ENCODE measurements around the gene CEP164.

CEP164 gene

GRCh38 chr11:117421041-117421440 lies 93.4 kb downstream of the CEP164 start:
- no peaks in the 10 kb centered on the region for H3K9me3 Mint-ChIP-seq
- H3K4me1 Mint-ChIP-seq = no peaks in the 10 kb centered on the region
- no peak for ATAC-seq
- no peak overlapping the region for H3K4me3 Mint-ChIP-seq
- no peak for DNase-seq
- H3K27ac Mint-ChIP-seq = no peak overlapping the region
- H3K36me3 Mint-ChIP-seq (ENCODE audit: low read depth) = no peaks in the 10 kb centered on the region
- H3K27me3 Mint-ChIP-seq = peaks cover 3% of the 10 kb centered on the region

GRCh38 chr11:117421476-117421875 lies 93.8 kb downstream of the CEP164 start:
- ATAC-seq (no peak), DNase-seq (no peak)
- H3K36me3 Mint-ChIP-seq (ENCODE audit: low read depth) = no peaks in the 10 kb centered on the region
- H3K4me3 Mint-ChIP-seq = no peak overlapping the region
- peaks cover 5% of the 10 kb centered on the region for H3K27me3 Mint-ChIP-seq
- H3K9me3 Mint-ChIP-seq = no peaks in the 10 kb centered on the region
- H3K4me1 Mint-ChIP-seq = no peaks in the 10 kb centered on the region
- H3K27ac Mint-ChIP-seq = no peak overlapping the region

- Mint-ChIP-seq H3K27me3 (peaks cover 5% of the 10 kb centered on the region), H3K36me3 (ENCODE audit: low read depth) (no peaks in the 10 kb centered on the region), H3K9me3 (no peaks in the 10 kb centered on the region), H3K27ac (no peak overlapping the region), H3K4me1 (peaks cover 1% of the 10 kb centered on the region), H3K4me3 (no peak overlapping the region)
- ATAC-seq = no peak
- no peak for DNase-seq
Measured at GRCh38 chr11:117423046-117423575, 95.5 kb downstream of the CEP164 start.

- H3K36me3 Mint-ChIP-seq (ENCODE audit: low read depth) = no peaks in the 10 kb centered on the region
- H3K27ac Mint-ChIP-seq = no peak overlapping the region
- H3K27me3 Mint-ChIP-seq = peaks cover 5% of the 10 kb centered on the region
- DNase-seq (no peak), ATAC-seq (no peak)
- no peaks in the 10 kb centered on the region for H3K9me3 Mint-ChIP-seq
- no peak overlapping the region for H3K4me3 Mint-ChIP-seq
- peaks cover 1% of the 10 kb centered on the region for H3K4me1 Mint-ChIP-seq
Measured at GRCh38 chr11:117424781-117425180, 97.1 kb downstream of the CEP164 start.

- no peaks in the 10 kb centered on the region for H3K36me3 Mint-ChIP-seq (ENCODE audit: low read depth)
- peaks cover 5% of the 10 kb centered on the region for H3K27me3 Mint-ChIP-seq
- no peak overlapping the region for H3K27ac Mint-ChIP-seq
- H3K9me3 Mint-ChIP-seq = no peaks in the 10 kb centered on the region
- no peak overlapping the region for H3K4me3 Mint-ChIP-seq
- peaks cover 1% of the 10 kb centered on the region for H3K4me1 Mint-ChIP-seq
- DNase-seq (no peak), ATAC-seq (no peak)
Measured at GRCh38 chr11:117425679-117426296, 98.1 kb downstream of the CEP164 start.

GRCh38 chr11:117426297-117426685 lies 98.6 kb downstream of the CEP164 start:
- no peak overlapping the region for H3K4me3 Mint-ChIP-seq
- peak; percentile 81 for DNase-seq
- peaks cover 5% of the 10 kb centered on the region for H3K27me3 Mint-ChIP-seq
- no peaks in the 10 kb centered on the region for H3K36me3 Mint-ChIP-seq (ENCODE audit: low read depth)
- no peak overlapping the region for H3K27ac Mint-ChIP-seq
- H3K4me1 Mint-ChIP-seq = peaks cover 1% of the 10 kb centered on the region
- no peaks in the 10 kb centered on the region for H3K9me3 Mint-ChIP-seq
- peak; percentile 48 for ATAC-seq

GRCh38 chr11:117426941-117427340 lies 99.3 kb downstream of the CEP164 start:
- no peak overlapping the region for H3K27ac Mint-ChIP-seq
- H3K4me3 Mint-ChIP-seq = no peak overlapping the region
- H3K4me1 Mint-ChIP-seq = peaks cover 1% of the 10 kb centered on the region
- DNase-seq (no peak), ATAC-seq (no peak)
- H3K36me3 Mint-ChIP-seq (ENCODE audit: low read depth) = no peaks in the 10 kb centered on the region
- no peaks in the 10 kb centered on the region for H3K9me3 Mint-ChIP-seq
- H3K27me3 Mint-ChIP-seq = peaks cover 5% of the 10 kb centered on the region

- Mint-ChIP-seq H3K36me3 (ENCODE audit: low read depth) (no peaks in the 10 kb centered on the region), H3K4me3 (no peak overlapping the region), H3K9me3 (no peaks in the 10 kb centered on the region), H3K27ac (no peak overlapping the region), H3K27me3 (peaks cover 5% of the 10 kb centered on the region), H3K4me1 (peaks cover 1% of the 10 kb centered on the region)
- no peak for DNase-seq
- no peak for ATAC-seq
Measured at GRCh38 chr11:117427356-117427874, 99.8 kb downstream of the CEP164 start.

GRCh38 chr11:117428186-117428855 lies 100.7 kb downstream of the CEP164 start:
- H3K4me3 Mint-ChIP-seq = no peak overlapping the region
- no peak for ATAC-seq
- H3K27me3 Mint-ChIP-seq = peaks cover 5% of the 10 kb centered on the region
- no peak for DNase-seq
- H3K9me3 Mint-ChIP-seq = no peaks in the 10 kb centered on the region
- H3K27ac Mint-ChIP-seq = no peak overlapping the region
- H3K36me3 Mint-ChIP-seq (ENCODE audit: low read depth) = no peaks in the 10 kb centered on the region
- H3K4me1 Mint-ChIP-seq = peaks cover 1% of the 10 kb centered on the region

GRCh38 chr11:117428856-117429229 lies 101.2 kb downstream of the CEP164 start:
- ATAC-seq (no peak), DNase-seq (no peak)
- H3K36me3 Mint-ChIP-seq (ENCODE audit: low read depth) = no peaks in the 10 kb centered on the region
- peaks cover 5% of the 10 kb centered on the region for H3K27me3 Mint-ChIP-seq
- H3K9me3 Mint-ChIP-seq = no peaks in the 10 kb centered on the region
- H3K4me1 Mint-ChIP-seq = peaks cover 1% of the 10 kb centered on the region
- H3K4me3 Mint-ChIP-seq = no peak overlapping the region
- no peak overlapping the region for H3K27ac Mint-ChIP-seq

- Mint-ChIP-seq H3K36me3 (ENCODE audit: low read depth) (no peaks in the 10 kb centered on the region), H3K9me3 (no peaks in the 10 kb centered on the region), H3K4me1 (peaks cover 1% of the 10 kb centered on the region), H3K4me3 (no peak overlapping the region), H3K27me3 (peaks cover 5% of the 10 kb centered on the region), H3K27ac (no peak overlapping the region)
- DNase-seq = no peak
- ATAC-seq = no peak
Measured at GRCh38 chr11:117430293-117430955, 102.8 kb downstream of the CEP164 start.

- peaks cover 1% of the 10 kb centered on the region for H3K4me1 Mint-ChIP-seq
- H3K27me3 Mint-ChIP-seq = peaks cover 3% of the 10 kb centered on the region
- no peaks in the 10 kb centered on the region for H3K36me3 Mint-ChIP-seq (ENCODE audit: low read depth)
- no peak overlapping the region for H3K27ac Mint-ChIP-seq
- ATAC-seq (no peak), DNase-seq (no peak)
- no peak overlapping the region for H3K4me3 Mint-ChIP-seq
- no peaks in the 10 kb centered on the region for H3K9me3 Mint-ChIP-seq
Measured at GRCh38 chr11:117431436-117431835, 103.8 kb downstream of the CEP164 start.

- DNase-seq (no peak), ATAC-seq (no peak)
- Mint-ChIP-seq H3K9me3 (no peaks in the 10 kb centered on the region), H3K27me3 (peaks cover 3% of the 10 kb centered on the region), H3K4me3 (no peak overlapping the region), H3K36me3 (ENCODE audit: low read depth) (no peaks in the 10 kb centered on the region), H3K27ac (no peak overlapping the region), H3K4me1 (no peaks in the 10 kb centered on the region)
Measured at GRCh38 chr11:117433717-117434116, 106.1 kb downstream of the CEP164 start.

- Mint-ChIP-seq H3K9me3 (no peaks in the 10 kb centered on the region), H3K27ac (no peak overlapping the region), H3K4me3 (no peak overlapping the region), H3K27me3 (peaks cover 3% of the 10 kb centered on the region), H3K36me3 (ENCODE audit: low read depth) (no peaks in the 10 kb centered on the region), H3K4me1 (no peaks in the 10 kb centered on the region)
- no peak for DNase-seq
- ATAC-seq = no peak
Measured at GRCh38 chr11:117434481-117434880, 106.8 kb downstream of the CEP164 start.

- no peak for DNase-seq
- no peaks in the 10 kb centered on the region for H3K4me1 Mint-ChIP-seq
- no peaks in the 10 kb centered on the region for H3K9me3 Mint-ChIP-seq
- H3K27me3 Mint-ChIP-seq = peaks cover 3% of the 10 kb centered on the region
- no peak overlapping the region for H3K27ac Mint-ChIP-seq
- no peak for ATAC-seq
- H3K4me3 Mint-ChIP-seq = no peak overlapping the region
- H3K36me3 Mint-ChIP-seq (ENCODE audit: low read depth) = no peaks in the 10 kb centered on the region
Measured at GRCh38 chr11:117435326-117435725, 107.7 kb downstream of the CEP164 start.
